ENCODE data around the gene KANSL1. TPM values are rescaled to one million over a fixed set of nuclear protein-coding genes. Genes with fewer than 3 reads are reported as not detected.
"Not testable (repeated sequence)": the region's sequence is repeated elsewhere in the genome, so short reads cannot be mapped to it uniquely, and the experiment has no call there.

Gene KANSL1
- polyA plus RNA-seq, 1 donor from 2014 or later: 65.0 TPM

- H4K20me1 ChIP-seq (ENCODE audit: insufficient read depth): peaks cover 7% of the 10 kb centered on the region
- H3K27me3 ChIP-seq (ENCODE audit: insufficient read depth, low read depth, low read length): no peaks in the 10 kb centered on the region
- H3K79me2 ChIP-seq (replicated peaks; ENCODE audit: insufficient read depth, low read length): peaks cover 40% of the 10 kb centered on the region
- no peaks in the 10 kb centered on the region for H3K9me3 ChIP-seq (ENCODE audit: low read length)
- no peak overlapping the region for H3K4me2 ChIP-seq (ENCODE audit: low read length)
- no peaks in the 10 kb centered on the region for H3F3A ChIP-seq (ENCODE audit: insufficient read depth, low read length, poor library complexity, severe bottlenecking)
- no peaks in the 10 kb centered on the region for H3K9me2 ChIP-seq (ENCODE audit: insufficient read depth, low read length)
- H3K4me3 ChIP-seq (ENCODE audit: low read length): no peak overlapping the region
- TF ChIP-seq EZH2 (IDR thresholded peaks at IDR 0.05; ENCODE audit: borderline replicate concordance, insufficient read depth, low read length, poor library complexity, severe bottlenecking) (no peak), POLR2AphosphoS5 (IDR thresholded peaks at IDR 0.05) (no peak), MXI1 (conservative IDR thresholded peaks at IDR 0.05; ENCODE audit: poor library complexity, severe bottlenecking) (no peak), CTCF (IDR thresholded peaks at IDR 0.05; ENCODE audit: poor library complexity, severe bottlenecking) (no peak), REST (IDR thresholded peaks at IDR 0.05; ENCODE audit: borderline replicate concordance) (no peak), EP300 (conservative IDR thresholded peaks at IDR 0.05; ENCODE audit: poor library complexity, severe bottlenecking) (no peak), SMC3 (conservative IDR thresholded peaks at IDR 0.05; ENCODE audit: poor library complexity) (no peak), RAD21 (conservative IDR thresholded peaks at IDR 0.05) (no peak), TAF1 (IDR thresholded peaks at IDR 0.05; ENCODE audit: low read depth) (no peak)
- H3K9ac ChIP-seq (ENCODE audit: low read length): no peak overlapping the region
- no peak overlapping the region for H2AFZ ChIP-seq (ENCODE audit: low read depth, low read length)
- H3K36me3 ChIP-seq (ENCODE audit: insufficient read depth, low read length): no peaks in the 10 kb centered on the region
- no peak overlapping the region for H3K27ac ChIP-seq (ENCODE audit: low read length)
These were observed 103.8 kb downstream of the KANSL1 start for GRCh38 chr17:46089389-46089965.

- H3K9ac ChIP-seq (ENCODE audit: low read length): no peak overlapping the region
- H3K9me2 ChIP-seq (ENCODE audit: insufficient read depth, low read length): no peaks in the 10 kb centered on the region
- no peak overlapping the region for H3K4me3 ChIP-seq (ENCODE audit: low read length)
- H3K4me2 ChIP-seq (ENCODE audit: low read length): no peak overlapping the region
- TF ChIP-seq MXI1 (conservative IDR thresholded peaks at IDR 0.05; ENCODE audit: poor library complexity, severe bottlenecking) (no peak), RAD21 (conservative IDR thresholded peaks at IDR 0.05) (no peak), REST (IDR thresholded peaks at IDR 0.05; ENCODE audit: borderline replicate concordance) (no peak), CTCF (IDR thresholded peaks at IDR 0.05; ENCODE audit: poor library complexity, severe bottlenecking) (no peak), EZH2 (IDR thresholded peaks at IDR 0.05; ENCODE audit: borderline replicate concordance, insufficient read depth, low read length, poor library complexity, severe bottlenecking) (no peak), TAF1 (IDR thresholded peaks at IDR 0.05; ENCODE audit: low read depth) (no peak), POLR2AphosphoS5 (IDR thresholded peaks at IDR 0.05) (no peak)
- H2AFZ ChIP-seq (ENCODE audit: low read depth, low read length): no peak overlapping the region
- no peaks in the 10 kb centered on the region for H3K9me3 ChIP-seq (ENCODE audit: low read length)
- no peaks in the 10 kb centered on the region for H3K27me3 ChIP-seq (ENCODE audit: insufficient read depth, low read depth, low read length)
- H3K36me3 ChIP-seq (ENCODE audit: insufficient read depth, low read length): no peaks in the 10 kb centered on the region
- peaks cover 7% of the 10 kb centered on the region for H4K20me1 ChIP-seq (ENCODE audit: insufficient read depth)
- no peaks in the 10 kb centered on the region for H3F3A ChIP-seq (ENCODE audit: insufficient read depth, low read length, poor library complexity, severe bottlenecking)
- peaks cover 35% of the 10 kb centered on the region for H3K79me2 ChIP-seq (replicated peaks; ENCODE audit: insufficient read depth, low read length)
- H3K27ac ChIP-seq (ENCODE audit: low read length): no peak overlapping the region
These were observed 104.6 kb downstream of the KANSL1 start for GRCh38 chr17:46088595-46088994.

- H3K36me3 ChIP-seq (ENCODE audit: insufficient read depth, low read length); H3K9me2 ChIP-seq (ENCODE audit: insufficient read depth, low read length); H3F3A ChIP-seq (ENCODE audit: insufficient read depth, low read length, poor library complexity, severe bottlenecking); H3K27ac ChIP-seq (ENCODE audit: low read length); H2AFZ ChIP-seq (ENCODE audit: low read depth, low read length); H3K4me2 ChIP-seq (ENCODE audit: low read length); H4K20me1 ChIP-seq (ENCODE audit: insufficient read depth); H3K9ac ChIP-seq (ENCODE audit: low read length); H3K27me3 ChIP-seq (ENCODE audit: insufficient read depth, low read depth, low read length); H3K4me3 ChIP-seq (ENCODE audit: low read length); H3K9me3 ChIP-seq (ENCODE audit: low read length): not testable (repeated sequence)
- peaks cover 36% of the 10 kb centered on the region for H3K79me2 ChIP-seq (replicated peaks; ENCODE audit: insufficient read depth, low read length)
These were observed 105.4 kb downstream of the KANSL1 start for GRCh38 chr17:46087871-46088270.
